Breast epithelium (tissue), 4 donors: ENCODE measurements around the gene LYL1. TPM values are rescaled to one million over a fixed set of nuclear protein-coding genes. Genes with fewer than 3 reads are reported as not detected.

Source experiments
- DNase-seq, 2 donors: peaks; one replicate each; pipeline ENCODE4 v3.0.0-alpha.2; 2019; ENCODE audit warnings: low spot score in 2 of 2
- H3K27ac ChIP-seq, 2 donors: fragments of 200-600 bp; sonication (generic) in 1 of 2; one replicate each; pipeline ENCODE4 v1.5.1; 2016 to 2019; ENCODE audit warnings: mild to moderate bottlenecking in 1 of 2
- H3K27me3 ChIP-seq, 2 donors: fragments of 200-600 bp; sonication (generic) in 1 of 2; one replicate each; pipeline versions ENCODE4 v1.5.1 to v1.6.0; 2017 to 2019; ENCODE audit warnings: control low read depth in 1 of 2, mild to moderate bottlenecking in 1 of 2
- H3K36me3 ChIP-seq: fragments of 200-600 bp; one replicate; pipeline ENCODE4 v1.5.1; 2019
- H3K4me1 ChIP-seq, 2 donors: fragments of 200-600 bp; sonication (generic); one replicate each; pipeline ENCODE4 v1.5.1; 2016 to 2019; ENCODE audit warnings: control low read depth in 1 of 2
- H3K4me3 ChIP-seq, 3 donors: fragments of 200-600 bp; sonication (generic); 1 replicate in 2 of 3; 2 replicates in 1 of 3; pipeline ENCODE4 v1.5.1; 2016 to 2019; ENCODE audit warnings: mild to moderate bottlenecking in 3 of 3, moderate library complexity in 2 of 3
- H3K9me3 ChIP-seq, 2 donors: fragments of 200-600 bp; sonication (generic) in 1 of 2; one replicate each; pipeline ENCODE4 v1.5.1; 2016 to 2019; ENCODE audit warnings: control low read depth in 1 of 2
- CTCF ChIP-seq, 3 donors: fragments of 450-650 bp; IDR thresholded peaks; one replicate each; pipeline ENCODE4 v1.5.1; 2016 to 2017; ENCODE audit warnings: antibody characterized with exemption in 3 of 3, mild to moderate bottlenecking in 3 of 3, moderate library complexity in 3 of 3
- POLR2A ChIP-seq: fragments of 450-650 bp; IDR thresholded peaks from one replicate; pipeline ENCODE4 v1.6.1; 2016; ENCODE audit warnings: antibody characterized with exemption, mild to moderate bottlenecking, moderate library complexity
- POLR2AphosphoS5 ChIP-seq, 3 donors: sonication (generic); formaldehyde crosslinking; IDR thresholded peaks; one replicate each; pipeline ENCODE4 v1.6.1; 2017; ENCODE audit warnings: antibody characterized with exemption in 3 of 3
- intact Hi-C: fragments of 100-400 bp; cut with DNase I; formaldehyde crosslinking; loops from one replicate; pipeline ENCODE4 v1.15.1; 2023; ENCODE audit warnings: low total_unique reads
- total RNA-seq, 3 donors: library from RNA; depleted of rRNA; stranded (reverse); fragments of >200 nt; gene quantifications; one replicate each; pipeline ENCODE4 v1.1.0, GENCODE V29; 2016

The LYL1 gene
- total RNA-seq, 3 donors from 2014 or later, result 7.0 to 21.0 (median 9.2) TPM

DNA sequence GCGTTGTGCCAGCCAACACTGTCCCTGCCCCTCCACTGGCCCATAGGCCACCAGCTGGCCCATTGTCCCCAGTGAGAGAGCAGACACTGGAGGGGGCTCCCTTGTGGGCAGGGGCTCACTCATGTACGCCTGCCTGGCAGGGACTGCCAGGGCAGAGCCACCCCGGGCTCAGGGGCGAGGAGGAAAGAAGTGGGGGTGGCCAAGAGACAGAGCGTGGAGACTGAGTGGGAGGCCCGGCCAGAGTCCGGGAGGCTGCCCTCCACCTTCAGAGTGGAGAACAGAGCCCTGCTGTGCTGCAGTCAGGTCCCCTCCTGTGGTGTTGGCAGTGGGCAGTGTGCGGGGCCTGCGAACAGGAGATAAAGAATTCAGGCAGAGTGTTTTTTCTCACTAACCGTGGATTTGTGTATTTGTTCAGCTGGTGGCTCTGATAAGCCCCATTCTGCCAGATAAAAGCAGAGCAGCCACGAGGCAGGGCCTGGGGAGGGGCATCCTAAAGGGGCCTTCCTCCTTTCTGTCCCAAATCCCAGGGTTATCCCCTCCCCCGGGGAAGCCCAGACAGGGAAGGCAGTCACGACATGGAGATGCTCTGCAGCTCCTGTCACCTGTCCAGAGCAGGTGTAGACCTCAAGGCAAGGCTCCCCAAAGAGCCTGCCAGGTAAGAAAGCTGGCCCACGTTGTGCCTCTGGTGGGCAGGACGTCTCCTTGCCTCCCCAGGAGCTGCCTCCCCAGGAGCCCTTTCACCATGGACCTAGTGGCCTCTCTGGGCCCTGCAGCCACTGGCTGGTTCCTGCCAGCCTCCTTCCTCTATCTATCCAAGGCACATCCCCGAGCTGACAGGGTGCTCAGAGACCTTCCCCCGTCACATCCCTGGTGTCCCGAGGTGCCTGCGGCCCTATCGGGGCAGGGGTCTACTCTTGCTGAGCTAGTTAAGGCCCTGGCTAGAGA is 33.0 kb downstream of the LYL1 start:
- Histone ChIP-seq H3K27ac (peak overlapping the region; percentile 71 to 83), H3K4me3 (peak overlapping the region in 1 of 3 donors; percentile 13), H3K27me3 (no peaks in the 10 kb centered on the region), H3K9me3 (no peaks in the 10 kb centered on the region), H3K4me1 (peaks cover 3 to 42% of the 10 kb centered on the region in 2 donors), H3K36me3 (no peaks in the 10 kb centered on the region)
- TF ChIP-seq POLR2AphosphoS5 (IDR thresholded peaks at IDR 0.05) (no peak), CTCF (IDR thresholded peaks at IDR 0.05) (no peak), POLR2A (no peak)
- DNase-seq, result no peak
- intact Hi-C loops, result no loop called here

GRCh38 chr19:13068085-13068846 is 34.4 kb downstream of the LYL1 start:
- Histone ChIP-seq H3K27ac (peak overlapping the region; percentile 71 to 83), H3K27me3 (no peaks in the 10 kb centered on the region), H3K36me3 (no peaks in the 10 kb centered on the region), H3K4me1 (peaks cover 3 to 48% of the 10 kb centered on the region in 2 donors), H3K4me3 (no peak overlapping the region), H3K9me3 (no peaks in the 10 kb centered on the region)
- TF ChIP-seq POLR2AphosphoS5 (IDR thresholded peaks at IDR 0.05) (no peak), POLR2A (no peak), CTCF (IDR thresholded peaks at IDR 0.05) (no peak)
- intact Hi-C loops, result no loop called here
- no peak for DNase-seq

- Histone ChIP-seq H3K27ac (peak overlapping the region; percentile 69 to 83), H3K36me3 (no peaks in the 10 kb centered on the region), H3K4me1 (peaks cover 3 to 51% of the 10 kb centered on the region in 2 donors), H3K4me3 (no peak overlapping the region), H3K9me3 (no peaks in the 10 kb centered on the region), H3K27me3 (no peaks in the 10 kb centered on the region)
- intact Hi-C loops, result no loop called here
- no peak for DNase-seq
- TF ChIP-seq POLR2A (no peak), CTCF (IDR thresholded peaks at IDR 0.05) (no peak), POLR2AphosphoS5 (IDR thresholded peaks at IDR 0.05) (no peak)
Measured at GRCh38 chr19:13066933-13067807, 35.5 kb downstream of the LYL1 start.

DNA sequence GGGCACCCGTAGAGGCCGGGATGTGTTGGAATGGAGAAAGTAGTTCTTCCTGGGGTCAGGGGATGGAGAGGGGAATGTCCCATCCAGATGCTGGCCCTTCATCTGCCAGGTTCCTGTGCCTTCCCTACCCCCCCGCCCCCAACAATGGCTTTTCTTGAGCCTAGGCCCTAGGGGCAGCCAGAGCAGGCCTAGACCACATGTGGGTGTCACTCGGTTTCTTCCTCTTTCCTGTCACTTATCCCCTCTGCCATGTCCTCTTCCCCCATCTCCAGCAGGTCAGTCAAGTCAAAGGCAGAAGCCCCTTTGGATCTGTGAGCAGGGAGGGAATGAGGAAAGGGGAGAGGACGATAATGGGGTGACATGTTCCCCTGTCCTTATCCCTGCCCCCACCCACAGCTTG is 36.4 kb downstream of the LYL1 start:
- TF ChIP-seq POLR2A (no peak), CTCF (IDR thresholded peaks at IDR 0.05) (no peak), POLR2AphosphoS5 (IDR thresholded peaks at IDR 0.05) (no peak)
- DNase-seq, result no peak
- intact Hi-C loops, result no loop called here
- Histone ChIP-seq H3K27ac (peak overlapping the region; percentile 33 to 69), H3K4me3 (no peak overlapping the region), H3K36me3 (no peaks in the 10 kb centered on the region), H3K4me1 (peaks cover 3 to 58% of the 10 kb centered on the region in 2 donors), H3K9me3 (no peaks in the 10 kb centered on the region), H3K27me3 (no peaks in the 10 kb centered on the region)
